Spleen (tissue), 7 donors: ENCODE data around the gene ABCC10.

Source experiments
- POLR2A ChIP-seq, 3 donors: fragments of 450-650 bp; IDR thresholded peaks; one replicate each; pipeline ENCODE4 v1.5.1; 2017; ENCODE audit warnings: antibody characterized with exemption in 3 of 3, mild to moderate bottlenecking in 1 of 3
- POLR2AphosphoS5 ChIP-seq, 3 donors: sonication (generic); formaldehyde crosslinking; IDR thresholded peaks; one replicate each; pipeline ENCODE4 v1.5.1; 2017; ENCODE audit warnings: antibody characterized with exemption in 3 of 3
- TF ChIP-seq, protein P1 (sequence below), 11 experiments: fragments of 200-600 bp in 7 of 11; fragments of 450-650 bp in 4 of 11; sonication (generic) in 4 of 11; IDR thresholded peaks in 8 of 11; conservative IDR thresholded peaks in 3 of 11; 1 replicate in 7 of 11; 2 replicates in 4 of 11; pipeline versions ENCODE4 v1.4.0 to v1.8.0; 2016 to 2021; ENCODE audit warnings: antibody characterized with exemption in 11 of 11, inconsistent platforms in 4 of 11, mild to moderate bottlenecking in 1 of 11
- donor health status: DM: no; HTN: no; CAD: no; lungs with moderate emphysema.
- donor health status: DM: no; HTN: no; CAD: no.
- donor health status: DM: no; HTN: no; CAD: no.

DNA sequence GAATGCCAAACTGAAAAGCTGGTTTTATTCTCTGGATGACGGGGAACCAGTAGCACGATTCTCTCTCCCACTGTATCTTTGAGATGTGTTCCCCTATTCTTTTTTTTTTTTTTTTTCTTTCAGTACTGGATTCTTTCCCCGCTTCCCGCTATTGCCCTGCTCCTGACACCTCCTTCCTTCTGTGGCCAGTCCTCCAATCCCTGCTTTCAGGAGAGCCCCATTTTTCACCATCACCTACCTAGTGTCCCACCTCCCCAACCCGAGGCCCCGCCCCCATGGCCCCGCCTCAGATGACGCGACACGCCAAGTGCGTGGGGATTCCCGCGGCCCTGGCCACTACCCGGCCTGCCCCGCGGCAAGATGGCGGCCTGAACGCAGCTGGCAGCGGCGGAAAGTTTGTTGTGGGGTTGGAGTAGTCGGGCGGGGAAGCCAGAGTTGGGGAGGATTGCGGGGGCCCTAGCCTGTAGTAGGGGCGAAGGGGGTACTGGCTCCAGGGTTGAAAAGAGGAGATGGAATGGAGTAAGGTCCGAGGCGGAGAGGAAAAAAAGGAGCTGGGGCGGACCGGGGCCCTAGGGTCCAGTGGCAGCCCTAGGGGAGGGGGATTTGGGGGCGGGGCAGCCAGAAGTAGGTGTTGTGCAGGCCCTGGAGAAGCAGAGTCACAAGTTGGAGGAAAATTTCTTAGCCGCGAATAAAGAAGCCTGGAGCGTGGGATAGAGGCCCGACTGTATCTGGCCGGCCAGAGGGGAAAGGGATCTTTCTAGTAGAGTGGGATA, 50.1 kb downstream of the ABCC10 start, which contains the start of gene TJAP1:
- TF ChIP-seq, protein P1, sequence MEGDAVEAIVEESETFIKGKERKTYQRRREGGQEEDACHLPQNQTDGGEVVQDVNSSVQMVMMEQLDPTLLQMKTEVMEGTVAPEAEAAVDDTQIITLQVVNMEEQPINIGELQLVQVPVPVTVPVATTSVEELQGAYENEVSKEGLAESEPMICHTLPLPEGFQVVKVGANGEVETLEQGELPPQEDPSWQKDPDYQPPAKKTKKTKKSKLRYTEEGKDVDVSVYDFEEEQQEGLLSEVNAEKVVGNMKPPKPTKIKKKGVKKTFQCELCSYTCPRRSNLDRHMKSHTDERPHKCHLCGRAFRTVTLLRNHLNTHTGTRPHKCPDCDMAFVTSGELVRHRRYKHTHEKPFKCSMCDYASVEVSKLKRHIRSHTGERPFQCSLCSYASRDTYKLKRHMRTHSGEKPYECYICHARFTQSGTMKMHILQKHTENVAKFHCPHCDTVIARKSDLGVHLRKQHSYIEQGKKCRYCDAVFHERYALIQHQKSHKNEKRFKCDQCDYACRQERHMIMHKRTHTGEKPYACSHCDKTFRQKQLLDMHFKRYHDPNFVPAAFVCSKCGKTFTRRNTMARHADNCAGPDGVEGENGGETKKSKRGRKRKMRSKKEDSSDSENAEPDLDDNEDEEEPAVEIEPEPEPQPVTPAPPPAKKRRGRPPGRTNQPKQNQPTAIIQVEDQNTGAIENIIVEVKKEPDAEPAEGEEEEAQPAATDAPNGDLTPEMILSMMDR (IDR thresholded peaks at IDR 0.05 in 8 of 11, conservative IDR thresholded peaks at IDR 0.05 in 3 of 11) = no peak
- peak; percentile 95 to 96 (median 96) for TF ChIP-seq POLR2AphosphoS5 (IDR thresholded peaks at IDR 0.05)
- TF ChIP-seq POLR2A (IDR thresholded peaks at IDR 0.05) = peak in 2 of 3 donors; percentile 11 to 24
